ENCODE data around the gene CXorf58.
"Not testable (repeated sequence)": the region's sequence is repeated elsewhere in the genome, so short reads cannot be mapped to it uniquely, and the experiment has no call there.

The CXorf58 gene

GRCh38 chrX:23965630-23966029, 57.8 kb downstream of the CXorf58 start:
- not testable (repeated sequence) for H3K9me3 ChIP-seq (ENCODE audit: control insufficient read depth, insufficient read depth, low read length); H3K4me3 ChIP-seq (ENCODE audit: low read depth, low read length)

GRCh38 chrX:23978491-23978890, 70.7 kb downstream of the CXorf58 start:
- H3K4me3 ChIP-seq (ENCODE audit: low read depth, low read length), result no peak overlapping the region
- no peaks in the 10 kb centered on the region for H3K9me3 ChIP-seq (ENCODE audit: control insufficient read depth, insufficient read depth, low read length)
- no peak overlapping the region for H3K9ac ChIP-seq (ENCODE audit: low read depth, low read length)
- no peaks in the 10 kb centered on the region for H3K36me3 ChIP-seq (ENCODE audit: control insufficient read depth, insufficient read depth, low read length)
- no peaks in the 10 kb centered on the region for H3K27me3 ChIP-seq (ENCODE audit: control insufficient read depth, insufficient read depth, low read length)
- H3K4me1 ChIP-seq (ENCODE audit: control insufficient read depth, insufficient read depth, low read length), result peaks cover 18% of the 10 kb centered on the region

More at GRCh38 chrX:23965630-23966029, 57.8 kb downstream of the CXorf58 start:
- not testable (repeated sequence) for H3K4me1 ChIP-seq (ENCODE audit: control insufficient read depth, insufficient read depth, low read length); H3K36me3 ChIP-seq (ENCODE audit: control insufficient read depth, insufficient read depth, low read length); H3K27me3 ChIP-seq (ENCODE audit: control insufficient read depth, insufficient read depth, low read length); H3K9ac ChIP-seq (ENCODE audit: low read depth, low read length)

- Histone ChIP-seq H3K4me3 (ENCODE audit: low read depth, low read length) (no peak overlapping the region), H3K9me3 (ENCODE audit: control insufficient read depth, insufficient read depth, low read length) (no peaks in the 10 kb centered on the region), H3K4me1 (ENCODE audit: control insufficient read depth, insufficient read depth, low read length) (peaks cover 18% of the 10 kb centered on the region), H3K27me3 (ENCODE audit: control insufficient read depth, insufficient read depth, low read length) (no peaks in the 10 kb centered on the region), H3K9ac (ENCODE audit: low read depth, low read length) (no peak overlapping the region), H3K36me3 (ENCODE audit: control insufficient read depth, insufficient read depth, low read length) (no peaks in the 10 kb centered on the region)
Observed at GRCh38 chrX:23980011-23980441, 72.2 kb downstream of the CXorf58 start.

- peaks cover 18% of the 10 kb centered on the region for H3K4me1 ChIP-seq (ENCODE audit: control insufficient read depth, insufficient read depth, low read length)
- no peaks in the 10 kb centered on the region for H3K36me3 ChIP-seq (ENCODE audit: control insufficient read depth, insufficient read depth, low read length)
- no peaks in the 10 kb centered on the region for H3K9me3 ChIP-seq (ENCODE audit: control insufficient read depth, insufficient read depth, low read length)
- H3K9ac ChIP-seq (ENCODE audit: low read depth, low read length), result no peak overlapping the region
- no peak overlapping the region for H3K4me3 ChIP-seq (ENCODE audit: low read depth, low read length)
- no peaks in the 10 kb centered on the region for H3K27me3 ChIP-seq (ENCODE audit: control insufficient read depth, insufficient read depth, low read length)
Observed at GRCh38 chrX:23981222-23981621, 73.4 kb downstream of the CXorf58 start.

- Histone ChIP-seq H3K36me3 (ENCODE audit: control insufficient read depth, insufficient read depth, low read length) (no peaks in the 10 kb centered on the region), H3K9me3 (ENCODE audit: control insufficient read depth, insufficient read depth, low read length) (no peaks in the 10 kb centered on the region), H3K27me3 (ENCODE audit: control insufficient read depth, insufficient read depth, low read length) (no peaks in the 10 kb centered on the region), H3K4me3 (ENCODE audit: low read depth, low read length) (no peak overlapping the region), H3K4me1 (ENCODE audit: control insufficient read depth, insufficient read depth, low read length) (peaks cover 20% of the 10 kb centered on the region), H3K9ac (ENCODE audit: low read depth, low read length) (no peak overlapping the region)
Observed at GRCh38 chrX:23981711-23982110, 73.9 kb downstream of the CXorf58 start.

GRCh38 chrX:23982891-23983290, 75.1 kb downstream of the CXorf58 start:
- peaks cover 2% of the 10 kb centered on the region for H3K36me3 ChIP-seq (ENCODE audit: control insufficient read depth, insufficient read depth, low read length)
- H3K9me3 ChIP-seq (ENCODE audit: control insufficient read depth, insufficient read depth, low read length), result no peaks in the 10 kb centered on the region
- H3K27me3 ChIP-seq (ENCODE audit: control insufficient read depth, insufficient read depth, low read length), result no peaks in the 10 kb centered on the region
- H3K4me1 ChIP-seq (ENCODE audit: control insufficient read depth, insufficient read depth, low read length), result peaks cover 21% of the 10 kb centered on the region
- H3K9ac ChIP-seq (ENCODE audit: low read depth, low read length), result no peak overlapping the region
- H3K4me3 ChIP-seq (ENCODE audit: low read depth, low read length), result no peak overlapping the region

All from iPS-15b (cell line).